Measurements from ENCODE around the gene PGC.

DNA sequence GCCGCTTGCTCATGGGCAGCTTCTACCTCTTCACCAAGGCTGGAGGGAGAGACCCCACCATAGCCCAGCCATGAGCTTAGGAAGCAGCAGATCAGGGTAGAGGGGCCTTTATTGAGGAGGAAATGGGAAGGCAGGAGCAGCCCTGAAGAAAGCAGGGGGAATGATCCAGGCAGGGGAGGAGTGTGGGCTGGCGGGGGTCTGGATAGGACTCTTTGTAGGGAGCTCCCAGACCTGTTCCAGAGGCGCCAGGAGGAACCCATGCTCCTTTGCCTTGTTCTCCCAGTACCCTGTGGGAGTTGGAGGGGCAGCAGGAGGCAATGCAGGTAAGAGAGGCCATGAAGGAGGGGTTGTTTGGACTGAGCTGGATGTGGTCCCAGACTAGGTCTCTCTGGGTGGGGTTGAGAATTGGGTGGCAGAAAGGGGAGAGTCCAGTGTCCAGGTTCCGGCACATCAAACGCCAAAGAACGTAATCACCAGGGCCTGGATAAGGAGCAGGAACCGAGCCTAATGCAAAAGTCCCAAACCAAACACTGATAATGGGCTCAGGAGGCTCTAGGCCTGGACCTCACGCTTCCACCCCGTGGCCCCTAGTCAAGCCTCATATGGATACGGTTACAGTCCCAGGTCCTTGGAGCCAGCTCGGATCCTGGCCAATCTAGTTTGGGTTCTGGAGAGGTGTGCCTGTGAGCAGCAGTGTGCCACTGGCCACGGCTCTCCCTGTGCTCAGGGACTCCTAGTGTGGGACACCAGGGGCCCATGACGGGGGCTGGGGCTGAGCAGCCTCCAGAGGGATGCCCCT, 12.1 kb upstream of the PGC start:
- TF ChIP-seq, protein P1, sequence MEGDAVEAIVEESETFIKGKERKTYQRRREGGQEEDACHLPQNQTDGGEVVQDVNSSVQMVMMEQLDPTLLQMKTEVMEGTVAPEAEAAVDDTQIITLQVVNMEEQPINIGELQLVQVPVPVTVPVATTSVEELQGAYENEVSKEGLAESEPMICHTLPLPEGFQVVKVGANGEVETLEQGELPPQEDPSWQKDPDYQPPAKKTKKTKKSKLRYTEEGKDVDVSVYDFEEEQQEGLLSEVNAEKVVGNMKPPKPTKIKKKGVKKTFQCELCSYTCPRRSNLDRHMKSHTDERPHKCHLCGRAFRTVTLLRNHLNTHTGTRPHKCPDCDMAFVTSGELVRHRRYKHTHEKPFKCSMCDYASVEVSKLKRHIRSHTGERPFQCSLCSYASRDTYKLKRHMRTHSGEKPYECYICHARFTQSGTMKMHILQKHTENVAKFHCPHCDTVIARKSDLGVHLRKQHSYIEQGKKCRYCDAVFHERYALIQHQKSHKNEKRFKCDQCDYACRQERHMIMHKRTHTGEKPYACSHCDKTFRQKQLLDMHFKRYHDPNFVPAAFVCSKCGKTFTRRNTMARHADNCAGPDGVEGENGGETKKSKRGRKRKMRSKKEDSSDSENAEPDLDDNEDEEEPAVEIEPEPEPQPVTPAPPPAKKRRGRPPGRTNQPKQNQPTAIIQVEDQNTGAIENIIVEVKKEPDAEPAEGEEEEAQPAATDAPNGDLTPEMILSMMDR (IDR thresholded peaks at IDR 0.05; ENCODE audit: borderline replicate concordance, extremely low read depth, low read length, poor library complexity, severe bottlenecking) = no peak
- TF ChIP-seq EZH2 (IDR thresholded peaks at IDR 0.05; ENCODE audit: borderline replicate concordance, low read depth, low read length, severe bottlenecking) = no peak
